ENCODE results near the gene CD53. TPM values are rescaled to one million over a fixed set of nuclear protein-coding genes. Genes with fewer than 3 reads are reported as not detected.
"Not testable (repeated sequence)": the region's sequence is repeated elsewhere in the genome, so short reads cannot be mapped to it uniquely, and the experiment has no call there.

The CD53 gene
- total RNA-seq: 10 to 100 TPM; 30.2 to 59.2 TPM
- long read RNA-seq, donor 1, partial matches to known transcripts: 0 of 4 reads
- long read RNA-seq, donor 1, other reads (novel, unspliced or antisense): 0 of 4 reads
- long read RNA-seq, donor 2, transcript CD53-201 (8 exons, 1,505 nt): major isoform, 12 of 15 reads
- long read RNA-seq, donor 2, partial matches to known transcripts: 3 of 15 reads
- long read RNA-seq, donor 2, other reads (novel, unspliced or antisense): 0 of 15 reads

DNA sequence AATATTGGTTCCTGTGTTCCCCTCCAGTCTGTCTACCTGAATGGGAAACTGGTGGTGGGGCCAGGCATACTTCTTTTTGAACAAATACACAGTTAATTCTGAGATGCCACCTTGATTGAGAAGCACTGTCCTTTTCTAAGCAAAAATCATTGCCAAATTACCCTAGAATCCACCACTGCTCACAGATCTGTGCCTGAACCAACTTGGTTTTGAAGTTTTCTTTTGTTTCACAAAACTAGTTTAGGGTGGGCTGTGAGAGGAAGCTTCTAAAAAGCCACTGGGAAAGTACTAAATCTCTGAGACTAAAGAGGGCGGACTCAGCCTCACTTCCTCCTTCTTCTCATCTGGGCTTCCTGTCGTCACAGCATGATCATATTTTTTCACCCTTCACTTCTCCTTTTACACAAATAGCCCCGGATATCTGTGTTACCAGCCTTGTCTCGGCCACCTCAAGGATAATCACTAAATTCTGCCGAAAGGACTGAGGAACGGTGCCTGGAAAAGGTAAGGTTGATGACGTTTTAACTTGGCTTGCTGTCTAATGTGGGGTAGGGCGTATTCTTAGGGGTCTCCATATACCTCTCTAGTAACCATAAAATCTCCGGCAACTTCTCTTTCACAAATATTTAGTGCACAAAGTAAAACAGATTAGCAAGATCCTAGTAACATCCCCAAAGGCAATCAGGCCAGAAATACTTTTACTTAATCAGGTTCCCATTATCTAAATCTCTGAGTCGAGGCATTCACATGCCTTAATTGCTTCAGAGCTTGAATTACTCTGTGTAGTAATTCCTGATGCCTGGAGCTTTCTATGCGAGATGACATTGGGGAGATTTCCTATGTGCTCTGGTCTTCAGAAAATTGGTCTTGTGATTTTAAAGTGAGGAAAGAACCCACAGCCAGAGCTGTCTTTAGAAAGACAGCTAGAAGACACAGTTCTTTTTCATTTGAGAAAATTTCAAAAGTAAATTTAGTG, at the start of gene CD53:
CD53 (plus strand) TSS at position 404 of the 976 bp plus-strand sequence. CDS start 18,261 bp downstream, outside the sequence.
- no peak for DNase-seq (ENCODE audit: low spot score)
- intact Hi-C loops (cut with DNase I): no loop called here

DNA sequence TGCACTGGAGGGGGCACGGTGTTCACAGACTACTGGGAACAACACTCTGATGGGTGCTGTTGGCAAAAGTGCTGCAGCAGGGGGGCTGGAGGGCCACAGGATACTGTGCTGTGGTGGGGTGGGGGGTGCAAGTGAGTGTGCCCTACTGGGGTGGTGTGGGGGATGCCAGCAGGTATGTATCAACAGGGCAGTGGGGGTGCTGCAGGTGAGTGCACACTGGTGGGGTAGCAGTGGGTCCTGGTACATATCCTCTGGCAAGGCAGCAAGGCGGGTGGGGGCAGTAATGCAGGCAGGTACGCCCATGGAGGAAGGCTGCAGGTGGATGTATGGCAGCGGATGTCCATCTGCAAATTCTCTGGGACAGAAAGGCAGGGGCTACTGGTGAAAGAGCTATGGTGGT, 48.8 kb upstream of the CD53 start:
- intact Hi-C loops (cut with DNase I): no loop called here

GRCh38 chr1:110829955-110830553, 42.9 kb upstream of the CD53 start:
- no peak for DNase-seq (ENCODE audit: low spot score)
- intact Hi-C loops (cut with DNase I): no loop called here

More for the DNA sequence above, 48.8 kb upstream of the CD53 start:
- no peak for DNase-seq (ENCODE audit: low spot score)

DNA sequence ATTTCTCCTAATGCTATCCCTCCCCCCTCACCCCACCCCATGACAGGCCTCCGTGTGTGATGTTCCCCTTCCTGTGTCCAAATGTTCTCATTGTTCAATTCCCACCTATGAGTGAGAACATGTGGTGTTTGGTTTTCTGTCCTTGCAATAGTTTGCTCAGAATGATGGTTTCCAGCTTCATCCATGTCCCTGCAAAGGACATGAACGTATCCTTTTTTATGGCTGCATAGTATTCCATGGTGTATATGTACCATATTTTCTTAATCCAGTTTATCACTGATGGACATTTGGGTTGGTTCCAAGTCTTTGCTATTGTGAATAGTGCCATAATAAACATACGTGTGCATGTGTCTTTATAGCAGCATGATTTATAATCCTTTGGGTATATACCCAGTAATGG, 39.2 kb upstream of the CD53 start:
- DNase-seq (ENCODE audit: low spot score); intact Hi-C loops (cut with DNase I): not testable (repeated sequence)

DNA sequence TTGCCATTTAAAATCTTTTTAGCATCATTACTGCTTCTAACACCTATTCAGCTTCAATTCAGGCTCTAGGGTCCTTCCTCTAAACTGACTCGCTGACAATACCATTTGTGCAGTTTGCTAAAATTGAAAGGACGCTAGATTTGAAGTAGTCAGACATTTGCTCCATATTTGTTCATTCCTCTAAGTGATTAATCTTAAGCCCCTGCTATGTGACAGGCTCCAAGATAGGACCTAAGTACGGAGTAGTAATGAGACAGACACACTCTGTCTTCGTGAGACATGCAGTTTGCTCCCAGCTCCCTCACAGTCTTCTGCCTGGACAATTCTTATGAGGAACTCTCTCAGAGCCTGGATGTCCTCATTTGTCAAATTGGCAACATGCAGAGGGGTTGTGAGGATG, 26.1 kb upstream of the CD53 start:
- DNase-seq (ENCODE audit: low spot score): no peak
- intact Hi-C loops (cut with DNase I): no loop called here

DNA sequence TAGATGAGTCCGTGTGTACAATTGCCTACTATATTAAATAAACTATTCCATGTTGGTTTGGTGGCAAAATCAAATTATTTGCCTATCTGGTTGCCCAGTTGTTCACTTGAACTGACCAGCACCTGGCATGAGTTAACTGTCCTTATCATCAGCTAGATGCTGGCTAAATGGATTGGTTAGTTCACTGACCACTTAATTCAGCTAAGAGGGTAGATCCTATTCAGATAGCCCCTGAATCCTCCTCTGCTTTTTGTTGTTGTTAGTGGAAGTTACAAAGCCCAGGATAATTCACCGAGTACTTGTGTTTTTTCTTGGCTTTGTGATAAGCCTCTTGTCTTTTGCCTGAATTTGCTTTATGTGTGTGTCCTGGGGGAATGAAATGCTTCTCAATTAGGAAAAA, 22.8 kb upstream of the CD53 start:
- intact Hi-C loops (cut with DNase I): no loop called here

GRCh38 chr1:110850627-110851026, 22.3 kb upstream of the CD53 start:
- DNase-seq (ENCODE audit: low spot score): no peak
- intact Hi-C loops (cut with DNase I): no loop called here

More for the DNA sequence above, 22.8 kb upstream of the CD53 start:
- no peak for DNase-seq (ENCODE audit: low spot score)

GRCh38 chr1:110853135-110853534, 19.8 kb upstream of the CD53 start:
- intact Hi-C loops (cut with DNase I): no loop called here
- no peak for DNase-seq (ENCODE audit: low spot score)

GRCh38 chr1:110856410-110856809, 16.5 kb upstream of the CD53 start:
- DNase-seq (ENCODE audit: low spot score): no peak

DNA sequence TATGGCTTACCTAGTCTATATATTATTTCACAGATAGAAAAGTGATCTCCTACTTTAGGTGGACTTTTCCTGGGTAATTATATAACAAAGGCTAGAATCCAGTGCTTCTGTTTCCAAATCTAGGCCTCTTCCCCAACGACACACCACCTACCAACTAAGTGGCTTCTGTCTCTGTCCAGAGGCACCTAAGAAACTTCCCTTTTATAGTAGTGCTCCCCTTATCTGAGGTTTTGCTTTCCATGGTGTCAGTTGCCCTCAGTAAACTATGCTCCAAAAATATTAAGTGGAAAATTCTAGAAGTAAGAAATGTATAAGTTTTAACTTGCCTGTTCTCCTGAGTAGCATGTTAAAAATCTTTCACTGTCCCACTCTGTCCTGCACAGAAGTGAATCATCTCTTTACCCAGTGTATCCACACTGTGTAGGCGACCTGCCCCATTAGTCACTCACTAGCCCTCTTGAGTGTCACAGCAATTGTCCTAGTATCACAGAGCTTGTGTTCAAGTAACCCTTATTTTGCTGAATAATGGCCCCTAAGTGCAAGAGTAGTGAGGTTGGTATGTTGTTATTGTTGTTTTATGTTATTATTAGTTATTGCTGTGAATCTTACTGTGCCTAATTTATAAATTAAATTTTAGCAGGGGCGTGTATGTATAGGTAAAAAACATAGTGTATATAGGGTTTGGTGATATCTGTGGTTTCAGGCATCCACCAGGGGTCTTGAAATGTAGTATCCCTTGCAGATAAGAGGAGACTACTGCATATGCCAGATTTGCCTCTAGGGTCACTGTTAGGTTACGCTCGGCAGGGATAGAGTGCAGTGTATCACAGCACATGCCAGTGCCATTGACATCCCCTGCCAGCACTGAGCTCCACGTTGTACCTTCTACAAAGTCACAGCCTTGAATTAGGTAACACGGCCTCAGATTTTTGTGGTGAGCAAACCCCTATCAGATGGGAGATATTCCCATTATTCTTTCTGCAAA, 14.7 kb upstream of the CD53 start:
- no peak for DNase-seq (ENCODE audit: low spot score)
- intact Hi-C loops (cut with DNase I): no loop called here

More at GRCh38 chr1:110856410-110856809, 16.5 kb upstream of the CD53 start:
- intact Hi-C loops (cut with DNase I): no loop called here

GRCh38 chr1:110859062-110859461, 13.9 kb upstream of the CD53 start:
- no peak for DNase-seq (ENCODE audit: low spot score)
- intact Hi-C loops (cut with DNase I): no loop called here

GRCh38 chr1:110860174-110860573, 12.8 kb upstream of the CD53 start:
- intact Hi-C loops (cut with DNase I): no loop called here
- DNase-seq (ENCODE audit: low spot score): no peak

DNA sequence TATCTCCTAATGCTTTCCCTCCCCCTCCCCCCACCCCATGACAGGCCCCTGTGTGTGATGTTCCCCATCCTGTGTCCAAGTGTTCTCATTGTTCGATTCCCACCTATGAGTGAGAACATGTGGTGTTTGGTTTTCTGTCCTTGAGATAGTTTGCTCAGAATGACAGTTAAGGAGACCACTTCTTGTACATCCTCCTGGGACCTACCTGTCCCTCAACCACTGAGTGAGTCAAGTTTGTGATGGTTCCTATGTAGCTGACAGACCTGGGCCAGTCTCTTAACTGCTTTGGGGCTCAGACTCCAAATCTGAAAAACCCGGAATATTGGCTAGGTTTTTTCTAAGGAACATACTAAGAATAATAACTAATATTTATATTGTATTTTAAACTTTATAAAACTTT, 12.3 kb upstream of the CD53 start:
- DNase-seq (ENCODE audit: low spot score); intact Hi-C loops (cut with DNase I): not testable (repeated sequence)

DNA sequence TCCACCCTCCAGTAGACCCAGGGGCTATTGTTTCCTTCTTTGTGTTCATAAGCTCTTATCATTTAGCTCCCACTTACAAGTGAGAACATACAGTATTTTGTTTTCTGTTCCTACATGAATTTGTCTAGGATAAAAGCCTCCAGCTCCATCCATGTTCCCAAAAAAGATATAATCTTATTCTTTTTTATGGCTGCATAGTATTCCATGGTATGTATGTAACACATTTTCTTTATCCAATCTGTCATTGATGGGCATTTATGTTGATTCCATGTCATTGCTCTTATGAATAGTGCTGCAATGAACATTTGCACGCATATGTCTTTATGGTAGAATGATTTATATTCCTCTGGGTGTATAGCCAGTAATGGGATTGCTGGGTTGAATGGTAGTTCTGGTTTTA, 11.0 kb upstream of the CD53 start:
- DNase-seq (ENCODE audit: low spot score); intact Hi-C loops (cut with DNase I): not testable (repeated sequence)

DNA sequence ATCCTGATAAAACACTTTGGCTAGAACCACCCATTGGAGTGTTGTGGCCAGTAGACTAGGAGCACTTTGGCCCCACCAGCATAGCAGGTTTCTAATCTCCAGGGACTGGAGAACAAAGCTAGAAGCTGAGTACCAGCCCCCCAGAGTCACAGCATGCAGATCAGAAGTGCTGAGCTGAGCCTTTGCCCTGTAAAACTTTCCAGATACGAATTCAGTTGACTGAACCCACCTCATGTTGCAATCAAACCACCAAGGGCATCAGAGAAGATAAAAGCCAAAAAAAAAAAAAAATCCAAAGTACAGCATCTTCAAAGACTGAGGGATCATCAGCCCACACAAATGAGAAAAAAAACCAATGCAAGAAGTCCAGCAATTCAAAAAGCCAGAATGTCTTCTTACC, 8.7 kb upstream of the CD53 start:
- DNase-seq (ENCODE audit: low spot score): no peak
- intact Hi-C loops (cut with DNase I): no loop called here

DNA sequence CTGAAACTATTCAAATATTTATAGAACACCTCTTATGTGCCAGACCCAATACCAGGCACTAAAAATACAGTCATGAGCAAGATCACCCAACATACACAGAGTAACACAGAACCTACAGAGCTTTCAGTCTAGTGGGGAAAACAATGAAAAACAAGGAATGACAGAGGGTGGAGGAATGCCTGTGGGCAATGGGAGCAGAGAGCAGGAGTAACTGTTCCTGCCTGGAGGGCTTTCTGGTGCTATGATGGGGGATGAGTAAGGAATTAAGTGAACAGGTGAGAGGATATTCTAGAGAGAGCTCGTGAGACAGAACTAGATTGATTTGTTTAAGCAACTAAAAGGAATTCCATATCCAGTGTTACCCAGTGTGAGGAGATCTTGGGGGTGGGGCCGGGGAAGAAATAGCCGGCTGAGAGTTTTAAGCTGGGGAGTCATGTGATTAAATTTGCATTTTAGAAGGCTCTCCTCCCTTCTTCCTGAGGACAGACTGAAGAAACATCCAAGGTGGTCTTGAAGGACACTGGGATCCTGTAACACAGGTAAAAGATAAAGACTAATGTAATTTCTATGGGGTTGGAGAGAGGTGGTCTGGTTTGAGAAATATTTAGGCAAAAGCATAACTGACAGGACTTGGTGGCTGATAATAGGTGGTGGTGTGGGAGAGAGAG, 2.1 kb upstream of the CD53 start:
- DNase-seq (ENCODE audit: low spot score): no peak
- intact Hi-C loops (cut with DNase I): no loop called here

DNA sequence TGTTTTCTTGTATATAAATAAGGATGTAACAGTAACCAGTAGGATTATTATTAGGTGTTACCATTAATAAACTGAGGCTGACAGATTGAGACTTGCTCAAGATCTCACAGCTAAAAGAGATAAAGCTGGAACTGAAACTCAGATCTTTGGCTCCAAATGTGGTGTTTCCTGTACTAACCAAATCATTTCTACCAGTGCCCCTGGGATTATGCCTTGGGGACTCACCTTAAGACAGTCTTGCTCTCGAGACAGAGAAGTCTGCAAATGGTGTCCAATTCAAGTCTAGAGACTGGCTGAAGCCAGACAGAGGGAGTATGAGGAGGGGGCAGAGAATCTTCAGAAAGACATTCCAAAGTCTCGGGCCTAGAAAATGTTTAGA, 593 bp upstream of the CD53 start:
- DNase-seq (ENCODE audit: low spot score): no peak
- intact Hi-C loops (cut with DNase I): no loop called here

GRCh38 chr1:110873856-110874255, 908 bp downstream of the CD53 start:
- intact Hi-C loops (cut with DNase I): no loop called here
- DNase-seq (ENCODE audit: low spot score): no peak

Data from posterior vena cava (tissue), 2 donors.